ENCODE results near the gene SLC25A21.

DNA sequence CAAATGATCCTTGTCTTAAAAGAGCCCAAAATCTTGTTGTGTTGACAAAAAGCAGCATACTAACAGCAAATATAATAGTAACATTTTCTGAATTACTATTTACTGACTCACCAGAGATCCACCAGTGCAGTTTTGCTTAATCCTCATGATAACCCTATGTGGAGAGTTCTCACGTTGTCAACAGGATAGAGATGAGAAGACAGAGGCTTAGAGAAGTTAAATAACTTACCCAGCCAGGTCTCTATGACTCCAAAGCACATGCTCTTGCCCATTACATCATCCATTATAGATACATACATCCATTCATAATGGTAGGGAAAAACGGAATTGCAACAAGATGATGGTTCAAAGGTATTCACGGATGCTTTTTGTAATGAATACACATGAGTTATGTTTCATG, 398.8 kb downstream of the SLC25A21 start:
- TF ChIP-seq NBN (conservative IDR thresholded peaks at IDR 0.05) (no peak), SUZ12 (IDR thresholded peaks at IDR 0.05; ENCODE audit: low read depth, low read length) (no peak)
- TF ChIP-seq, protein P1, sequence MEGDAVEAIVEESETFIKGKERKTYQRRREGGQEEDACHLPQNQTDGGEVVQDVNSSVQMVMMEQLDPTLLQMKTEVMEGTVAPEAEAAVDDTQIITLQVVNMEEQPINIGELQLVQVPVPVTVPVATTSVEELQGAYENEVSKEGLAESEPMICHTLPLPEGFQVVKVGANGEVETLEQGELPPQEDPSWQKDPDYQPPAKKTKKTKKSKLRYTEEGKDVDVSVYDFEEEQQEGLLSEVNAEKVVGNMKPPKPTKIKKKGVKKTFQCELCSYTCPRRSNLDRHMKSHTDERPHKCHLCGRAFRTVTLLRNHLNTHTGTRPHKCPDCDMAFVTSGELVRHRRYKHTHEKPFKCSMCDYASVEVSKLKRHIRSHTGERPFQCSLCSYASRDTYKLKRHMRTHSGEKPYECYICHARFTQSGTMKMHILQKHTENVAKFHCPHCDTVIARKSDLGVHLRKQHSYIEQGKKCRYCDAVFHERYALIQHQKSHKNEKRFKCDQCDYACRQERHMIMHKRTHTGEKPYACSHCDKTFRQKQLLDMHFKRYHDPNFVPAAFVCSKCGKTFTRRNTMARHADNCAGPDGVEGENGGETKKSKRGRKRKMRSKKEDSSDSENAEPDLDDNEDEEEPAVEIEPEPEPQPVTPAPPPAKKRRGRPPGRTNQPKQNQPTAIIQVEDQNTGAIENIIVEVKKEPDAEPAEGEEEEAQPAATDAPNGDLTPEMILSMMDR (CRISPR knock-in tag; IDR thresholded peaks at IDR 0.05) = no peak
- TF ChIP-seq, protein P2, sequence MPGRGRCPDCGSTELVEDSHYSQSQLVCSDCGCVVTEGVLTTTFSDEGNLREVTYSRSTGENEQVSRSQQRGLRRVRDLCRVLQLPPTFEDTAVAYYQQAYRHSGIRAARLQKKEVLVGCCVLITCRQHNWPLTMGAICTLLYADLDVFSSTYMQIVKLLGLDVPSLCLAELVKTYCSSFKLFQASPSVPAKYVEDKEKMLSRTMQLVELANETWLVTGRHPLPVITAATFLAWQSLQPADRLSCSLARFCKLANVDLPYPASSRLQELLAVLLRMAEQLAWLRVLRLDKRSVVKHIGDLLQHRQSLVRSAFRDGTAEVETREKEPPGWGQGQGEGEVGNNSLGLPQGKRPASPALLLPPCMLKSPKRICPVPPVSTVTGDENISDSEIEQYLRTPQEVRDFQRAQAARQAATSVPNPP (CRISPR knock-in tag; IDR thresholded peaks at IDR 0.05) = no peak
